ENCODE measurements around the gene CDCP2.
A peak's percentile ranks its signal among the peaks of the same experiment; 100 is the strongest.
"Not testable (repeated sequence)": the region's sequence is repeated elsewhere in the genome, so short reads cannot be mapped to it uniquely, and the experiment has no call there.

The CDCP2 gene

GRCh38 chr1:54115520-54115919, 37.3 kb downstream of the CDCP2 start:
- DNase-seq (ENCODE audit: low spot score): no peak

DNA sequence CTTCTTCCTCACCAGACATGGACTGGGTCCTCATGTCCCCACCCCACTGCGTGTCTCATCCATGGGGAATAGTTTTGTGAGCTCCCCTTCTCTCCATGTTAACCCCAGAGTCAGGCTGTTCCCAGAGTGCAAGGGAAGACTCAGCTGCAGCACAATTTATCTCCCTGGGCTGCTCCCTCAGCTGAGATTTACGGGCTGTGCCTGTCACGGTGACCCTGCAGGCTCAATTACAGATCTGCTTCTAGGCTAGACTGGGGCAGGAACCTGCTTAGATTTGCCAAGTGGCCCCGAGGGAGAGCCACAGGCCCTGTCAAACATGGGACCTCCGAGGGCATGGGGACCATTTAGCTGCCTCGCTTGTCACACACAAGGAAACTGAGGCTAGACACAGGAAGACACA, 37.8 kb downstream of the CDCP2 start:
- DNase-seq (ENCODE audit: low spot score): peak; percentile 17

GRCh38 chr1:54114001-54114400, 38.8 kb downstream of the CDCP2 start:
- DNase-seq (ENCODE audit: low spot score): no peak

- DNase-seq (ENCODE audit: low spot score): peak; percentile 49
Observed at GRCh38 chr1:54112705-54113368, 40.0 kb downstream of the CDCP2 start.

DNA sequence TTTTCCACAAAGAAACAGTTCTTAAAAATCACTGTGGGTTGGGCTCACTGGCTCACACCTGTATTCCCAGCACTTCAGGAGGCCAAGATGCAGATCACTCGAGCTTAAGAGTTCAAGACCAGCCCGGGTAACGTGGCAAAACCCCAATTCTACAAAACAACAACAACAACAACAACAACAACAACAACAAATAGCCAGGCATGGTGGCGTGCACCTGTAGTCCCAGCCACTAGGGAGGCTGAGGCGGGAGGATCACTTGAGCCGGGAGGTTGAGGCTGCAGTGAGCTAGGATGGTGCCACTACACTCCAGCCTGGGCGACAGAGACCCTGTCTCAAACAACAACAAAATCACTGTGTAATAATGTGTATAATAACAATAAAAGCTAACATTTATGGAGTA, 40.8 kb downstream of the CDCP2 start:
- no peak for DNase-seq (ENCODE audit: low spot score)

DNA sequence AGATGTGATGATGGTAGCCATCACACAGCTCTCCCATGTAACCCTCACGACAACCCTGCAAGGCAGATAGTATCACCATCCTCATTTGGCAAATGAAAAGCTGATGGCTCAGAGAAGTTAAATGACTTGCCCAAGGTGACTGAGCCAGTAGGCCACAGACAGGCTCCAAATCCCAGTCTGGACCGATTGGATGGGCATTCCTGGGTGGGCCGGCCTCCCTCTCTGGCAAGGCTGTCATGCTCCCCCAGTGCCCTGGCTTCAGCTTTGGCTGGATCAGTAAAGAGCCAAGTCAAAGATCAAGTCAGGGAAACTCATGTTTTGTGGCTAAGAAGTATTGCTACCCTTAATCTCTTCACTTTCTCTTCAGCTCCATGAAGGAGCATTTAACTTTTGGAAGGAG, 41.2 kb downstream of the CDCP2 start:
- DNase-seq (ENCODE audit: low spot score): peak; percentile 42

GRCh38 chr1:54110996-54111395, 41.8 kb downstream of the CDCP2 start:
- DNase-seq (ENCODE audit: low spot score): peak; percentile 41

DNA sequence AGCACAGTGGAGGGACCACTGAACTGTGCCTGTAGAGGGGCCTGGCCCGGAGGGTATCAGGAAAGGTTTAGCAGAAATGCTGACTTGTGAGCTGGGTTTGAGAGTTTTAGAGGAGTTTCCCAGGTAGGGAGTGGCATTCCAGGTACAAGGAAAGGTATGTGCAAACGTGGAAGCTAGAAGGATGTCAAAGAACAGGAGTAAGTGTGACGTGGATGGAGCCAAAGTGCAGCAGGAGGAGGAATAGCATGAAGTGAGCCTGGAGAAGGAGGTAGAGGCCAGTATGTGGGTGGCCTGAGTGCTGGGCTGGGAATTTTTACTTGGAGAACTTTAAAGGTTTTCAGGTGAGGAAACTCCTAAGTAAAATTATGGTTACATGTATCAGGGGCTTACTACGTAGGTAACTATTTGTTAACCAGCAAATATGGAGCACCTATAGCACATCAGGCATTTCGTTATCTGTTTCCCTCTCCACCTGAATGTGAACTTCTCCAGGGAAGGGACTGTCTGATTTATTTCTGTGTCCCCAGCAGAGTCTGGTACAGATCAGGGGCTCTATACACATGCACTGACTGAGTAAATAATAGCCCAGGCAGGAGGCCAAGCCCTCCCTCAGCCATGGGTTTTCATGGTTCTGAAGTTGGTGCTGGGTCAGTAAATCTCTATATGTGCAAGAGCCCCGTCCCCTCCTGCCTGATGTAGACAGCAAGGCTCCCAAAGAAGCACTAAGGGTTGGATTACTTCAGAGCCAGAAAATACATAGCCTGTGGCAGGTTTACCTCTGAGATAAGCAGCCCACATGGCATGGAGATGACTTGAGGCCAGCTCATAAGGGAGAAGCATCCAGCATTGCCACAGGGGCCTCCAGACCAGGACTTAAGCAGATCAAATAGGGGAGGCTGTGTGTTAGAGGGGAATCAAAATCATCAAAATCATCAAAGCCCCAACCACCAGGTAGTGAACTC, 43.4 kb downstream of the CDCP2 start:
- no peak for DNase-seq (ENCODE audit: low spot score)

- no peak for DNase-seq (ENCODE audit: low spot score)
Observed at GRCh38 chr1:54108156-54108555, 44.6 kb downstream of the CDCP2 start.

DNA sequence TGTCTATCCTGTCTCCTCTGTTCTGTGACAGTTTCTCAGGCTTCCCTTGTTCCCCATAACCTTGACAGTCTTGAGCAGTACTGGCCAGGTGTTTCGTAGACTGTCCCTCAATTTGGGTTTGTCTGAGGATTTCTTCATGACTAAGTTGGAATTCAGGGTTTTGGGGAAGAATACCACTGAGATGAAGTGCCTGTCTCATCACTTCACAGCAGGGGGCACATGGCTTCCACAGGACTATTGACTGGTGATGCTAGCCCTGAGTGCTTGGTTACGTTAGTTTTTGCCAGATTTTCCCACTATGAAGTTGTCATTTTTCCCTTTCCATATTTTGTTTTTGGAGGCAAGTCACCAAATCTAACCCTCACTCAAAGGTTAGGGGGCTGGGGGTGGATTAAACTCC, 45.7 kb downstream of the CDCP2 start:
- no peak for DNase-seq (ENCODE audit: low spot score)

DNA sequence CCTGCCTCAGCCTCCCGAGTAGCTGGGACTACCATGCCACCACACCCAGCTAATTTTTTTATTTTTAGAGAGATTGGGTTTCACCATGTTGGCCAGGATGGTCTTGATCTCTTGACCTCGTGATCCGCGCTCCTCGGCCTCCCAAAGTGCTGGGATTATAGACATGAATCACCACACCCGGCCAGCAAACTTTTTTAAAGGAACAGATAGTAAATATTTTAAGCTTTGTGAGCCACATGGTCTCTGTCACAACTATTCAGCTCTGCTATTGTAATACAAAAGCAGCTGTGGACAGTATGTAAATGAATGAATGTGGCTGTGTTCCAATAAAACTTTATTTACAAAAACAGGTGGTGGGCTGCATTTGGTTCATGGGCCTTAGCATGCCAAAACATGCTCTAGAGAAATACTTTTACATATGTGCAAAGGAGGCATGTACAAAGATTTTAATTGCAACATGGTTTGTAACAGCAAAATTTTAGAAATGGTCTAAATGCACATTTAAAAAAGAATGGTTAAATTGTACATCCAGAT, 47.0 kb downstream of the CDCP2 start:
- DNase-seq (ENCODE audit: low spot score): no peak

- DNase-seq (ENCODE audit: low spot score): no peak
Observed at GRCh38 chr1:54105080-54105479, 47.7 kb downstream of the CDCP2 start.

- not testable (repeated sequence) for DNase-seq (ENCODE audit: low spot score)
Observed at GRCh38 chr1:54104613-54105012, 48.2 kb downstream of the CDCP2 start.

- DNase-seq (ENCODE audit: low spot score): no peak
Observed at GRCh38 chr1:54103414-54103813, 49.4 kb downstream of the CDCP2 start.

DNA sequence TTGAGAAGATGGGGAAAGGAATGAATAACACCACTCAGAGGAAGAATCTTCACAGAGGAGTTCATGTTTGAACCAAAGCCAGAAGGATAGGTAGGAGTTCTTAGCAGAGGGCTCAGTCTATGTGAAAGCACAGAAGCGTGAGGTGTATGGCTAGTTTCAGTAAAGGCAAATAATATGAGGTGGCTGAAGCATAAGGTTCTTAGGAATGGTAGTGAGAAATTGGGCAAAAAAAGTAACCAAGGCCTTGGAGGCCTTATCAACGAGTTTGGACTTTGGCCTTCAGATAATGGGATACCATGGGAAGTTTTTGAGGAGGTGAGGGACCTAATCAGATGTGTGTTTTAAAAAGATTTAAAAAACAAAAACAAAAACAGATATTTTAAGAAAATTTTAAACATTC, 52.3 kb downstream of the CDCP2 start:
- no peak for DNase-seq (ENCODE audit: low spot score)

DNA sequence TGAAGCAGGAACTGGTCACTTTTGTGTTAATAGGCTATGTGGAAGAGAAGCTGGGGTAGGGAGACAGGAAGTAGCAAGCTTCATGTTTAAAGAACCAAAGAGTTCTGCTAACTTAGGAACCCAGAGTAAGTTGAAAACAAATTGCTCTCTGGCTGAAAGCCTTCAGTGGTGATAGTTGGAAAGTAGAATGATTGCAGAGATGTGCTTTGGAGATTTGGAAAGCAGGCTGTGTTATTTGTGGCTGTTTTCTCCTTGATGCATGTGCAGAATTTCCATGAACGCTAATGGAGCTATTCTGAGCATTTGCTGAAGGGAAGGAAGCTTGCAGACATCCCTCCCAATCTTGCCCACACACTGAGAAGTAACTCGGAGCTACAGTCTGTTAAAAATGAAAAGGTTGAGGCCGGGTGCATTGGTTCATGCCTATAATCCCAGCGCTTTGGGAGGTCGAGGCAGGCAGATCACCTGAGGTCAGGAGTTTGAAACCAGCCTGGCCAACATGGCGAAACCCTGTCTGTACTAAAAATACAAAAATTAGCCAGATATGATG, 53.7 kb downstream of the CDCP2 start:
- no peak for DNase-seq (ENCODE audit: low spot score)

DNA sequence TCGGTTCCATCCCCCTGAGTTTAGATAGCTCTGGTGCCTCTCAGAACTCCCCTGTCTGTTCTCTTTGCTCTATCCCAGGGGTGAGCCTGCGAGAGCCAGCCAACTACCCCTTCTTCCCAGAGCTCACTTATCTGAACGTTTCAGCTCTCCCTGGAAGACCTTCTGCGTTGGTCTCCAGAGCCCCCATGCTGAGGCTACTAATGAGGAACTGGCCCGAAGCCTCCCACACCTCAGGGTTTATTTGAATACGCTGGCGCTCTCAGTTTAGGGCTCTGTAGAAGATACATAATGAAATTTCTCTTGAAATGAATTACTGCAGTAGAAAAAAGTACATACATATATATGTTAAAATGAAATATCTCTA, 55.9 kb downstream of the CDCP2 start:
- no peak for DNase-seq (ENCODE audit: low spot score)

DNA sequence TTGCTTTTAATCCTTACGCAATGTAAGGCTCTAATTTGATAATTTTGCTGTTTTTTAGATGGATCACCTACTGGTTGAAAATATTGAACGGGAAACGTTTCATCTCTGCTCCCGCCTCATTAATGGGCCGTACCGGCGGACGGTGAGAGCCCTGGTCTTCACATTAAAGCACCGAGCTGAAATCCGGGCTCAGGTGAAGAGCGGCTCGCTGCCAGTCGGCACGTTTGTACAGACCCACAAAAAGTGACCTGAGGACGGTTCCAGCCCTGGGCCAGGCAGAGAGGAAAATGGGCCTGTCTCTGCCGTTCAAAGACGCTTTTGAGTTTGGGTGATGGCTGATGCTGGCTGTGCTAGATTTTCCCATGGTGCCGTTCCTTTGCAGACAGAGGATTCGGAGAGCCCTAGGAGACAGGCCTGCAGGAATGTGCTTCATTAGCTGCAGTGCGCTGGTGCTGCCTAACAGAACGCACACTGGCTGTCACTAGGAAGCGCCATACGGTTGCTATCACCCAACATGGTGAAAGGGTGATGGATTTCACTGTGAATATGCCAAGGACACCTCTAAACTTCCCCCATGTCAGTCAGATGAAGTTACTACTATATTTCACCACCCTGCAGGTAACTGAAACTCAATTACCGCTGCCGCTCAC, 56.4 kb downstream of the CDCP2 start:
- DNase-seq (ENCODE audit: low spot score): no peak

DNA sequence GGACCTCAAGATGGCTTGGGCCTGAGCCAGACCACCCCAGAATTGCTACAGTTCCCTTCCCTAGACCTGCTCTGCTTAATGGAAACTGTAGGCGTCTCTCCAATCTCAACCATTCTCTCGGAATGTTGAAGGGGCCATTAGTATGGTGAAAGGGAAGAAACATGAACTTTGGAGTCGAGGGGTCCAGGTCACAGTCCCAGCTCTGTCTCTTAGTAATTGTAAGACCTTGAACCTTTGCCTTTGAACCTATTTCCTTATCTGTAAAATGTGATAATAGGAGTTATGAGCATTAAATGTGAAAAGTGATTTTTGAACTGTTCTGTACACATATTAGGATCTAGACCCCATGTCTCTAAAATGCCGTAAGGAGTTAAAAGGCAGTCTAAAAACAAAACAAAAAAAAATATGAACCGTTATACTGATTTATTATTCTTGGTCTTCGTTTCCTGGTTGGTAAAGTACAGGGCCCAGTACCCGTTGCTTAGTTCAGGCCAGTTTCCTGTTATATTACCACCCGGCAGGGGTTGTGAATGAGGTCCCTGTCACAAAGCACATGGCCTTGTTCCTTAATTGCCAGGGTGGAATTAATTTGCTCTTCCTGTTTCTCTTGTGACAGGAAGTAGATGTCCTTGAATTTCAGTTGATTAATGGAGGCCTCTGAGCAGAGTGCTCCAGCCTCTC, 57.1 kb downstream of the CDCP2 start:
- DNase-seq (ENCODE audit: low spot score): no peak

DNA sequence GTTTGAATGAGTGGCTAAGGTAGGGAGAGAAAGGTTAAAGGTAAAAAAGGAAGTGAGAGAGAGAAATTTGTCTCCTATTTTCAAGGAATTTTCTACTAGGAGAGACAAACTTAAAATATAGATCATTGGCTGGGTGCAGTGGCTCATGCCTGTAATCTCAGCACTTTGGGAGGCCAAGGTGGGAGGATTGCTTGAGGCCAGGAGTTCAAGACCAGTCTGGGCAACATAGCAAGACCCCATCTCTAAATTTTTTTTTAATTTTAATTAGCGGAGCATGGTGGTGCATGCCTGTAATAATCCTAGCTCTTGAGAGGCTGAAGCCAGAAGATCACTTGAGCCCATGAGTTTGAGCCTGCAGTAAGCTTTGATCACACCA, 58.1 kb downstream of the CDCP2 start:
- not testable (repeated sequence) for DNase-seq (ENCODE audit: low spot score)

- DNase-seq (ENCODE audit: low spot score): no peak
Observed at GRCh38 chr1:54094001-54094729, 58.6 kb downstream of the CDCP2 start.
